ENCODE results near the gene DALRD3.

The DALRD3 gene, protein sequence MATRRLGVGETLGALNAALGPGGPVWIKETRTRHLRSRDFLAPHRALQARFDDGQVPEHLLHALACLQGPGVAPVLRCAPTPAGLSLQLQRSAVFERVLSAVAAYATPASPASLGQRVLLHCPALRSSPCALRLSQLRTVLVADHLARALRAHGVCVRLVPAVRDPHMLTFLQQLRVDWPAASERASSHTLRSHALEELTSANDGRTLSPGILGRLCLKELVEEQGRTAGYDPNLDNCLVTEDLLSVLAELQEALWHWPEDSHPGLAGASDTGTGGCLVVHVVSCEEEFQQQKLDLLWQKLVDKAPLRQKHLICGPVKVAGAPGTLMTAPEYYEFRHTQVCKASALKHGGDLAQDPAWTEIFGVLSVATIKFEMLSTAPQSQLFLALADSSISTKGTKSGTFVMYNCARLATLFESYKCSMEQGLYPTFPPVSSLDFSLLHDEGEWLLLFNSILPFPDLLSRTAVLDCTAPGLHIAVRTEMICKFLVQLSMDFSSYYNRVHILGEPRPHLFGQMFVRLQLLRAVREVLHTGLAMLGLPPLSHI

DNA sequence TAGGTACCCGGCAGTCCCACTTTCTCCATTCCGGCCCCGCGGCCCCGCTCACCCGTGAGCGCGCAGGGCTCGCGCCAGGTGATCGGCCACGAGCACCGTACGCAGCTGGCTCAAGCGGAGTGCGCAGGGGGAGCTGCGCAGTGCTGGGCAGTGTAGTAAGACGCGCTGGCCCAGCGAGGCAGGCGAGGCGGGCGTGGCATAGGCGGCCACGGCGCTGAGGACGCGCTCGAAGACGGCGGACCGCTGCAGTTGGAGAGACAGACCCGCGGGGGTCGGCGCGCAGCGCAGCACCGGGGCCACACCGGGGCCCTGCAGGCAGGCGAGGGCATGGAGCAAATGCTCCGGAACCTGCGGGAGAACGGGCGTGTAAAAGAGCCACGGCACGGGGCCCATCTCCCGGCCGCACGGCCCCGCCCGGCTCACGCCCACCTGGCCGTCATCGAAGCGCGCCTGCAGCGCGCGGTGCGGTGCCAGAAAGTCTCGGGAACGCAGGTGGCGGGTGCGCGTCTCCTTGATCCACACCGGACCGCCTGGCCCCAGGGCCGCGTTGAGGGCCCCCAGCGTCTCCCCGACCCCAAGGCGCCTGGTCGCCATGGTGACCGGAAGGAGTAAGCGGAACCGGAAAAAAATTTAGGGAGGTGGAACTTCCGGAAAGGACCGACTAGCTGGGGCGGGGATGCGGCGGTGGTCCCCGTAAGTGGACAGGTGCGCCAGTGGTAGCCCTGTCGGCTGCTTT lies at the start of gene DALRD3:
DALRD3 (minus strand) TSS at position 610 of the 736 bp plus-strand sequence; CDS start at position 594, 16 bp downstream.
- peak; percentile 81 for DNase-seq

DNA sequence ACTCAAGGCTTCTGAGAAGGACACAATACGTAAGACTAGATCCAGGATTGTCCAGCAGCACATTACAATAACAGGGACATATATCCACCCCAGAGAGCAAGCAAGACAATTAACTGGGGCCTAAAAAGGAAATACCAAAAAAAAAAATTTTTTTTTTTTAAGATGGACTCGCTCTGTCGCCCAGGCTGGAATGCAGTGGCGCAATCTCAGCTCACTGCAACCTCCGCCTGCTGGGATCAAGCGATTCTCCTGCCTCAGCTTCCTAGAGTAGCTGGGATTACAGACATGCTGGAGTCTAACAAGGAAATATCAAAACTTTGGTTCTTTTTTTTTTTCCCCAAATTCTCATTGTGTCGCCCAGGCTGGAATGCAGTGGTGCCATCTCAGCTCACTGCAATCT lies 39.6 kb upstream of the DALRD3 start:
- DNase-seq, result no peak

DNA sequence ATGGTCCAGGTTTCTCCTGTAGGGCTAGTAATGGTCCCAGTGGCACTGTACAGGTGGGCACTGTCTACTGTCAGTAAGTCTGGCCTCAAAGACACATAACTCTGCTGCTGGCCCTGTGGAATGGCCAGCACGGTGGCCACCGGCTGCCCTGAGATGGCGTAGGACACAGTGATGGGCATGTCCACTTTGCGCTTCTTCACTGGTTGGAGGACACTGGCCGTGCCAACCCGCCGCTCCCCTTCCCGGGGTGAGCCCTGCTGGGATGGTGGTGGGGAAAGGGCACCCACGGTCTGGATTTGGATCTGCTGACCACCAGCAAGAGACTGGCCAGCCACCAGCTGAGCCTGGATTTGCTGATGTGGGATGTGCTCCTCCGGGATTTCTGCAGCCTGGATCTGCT lies 38.9 kb upstream of the DALRD3 start:
- no peak for DNase-seq

DNA sequence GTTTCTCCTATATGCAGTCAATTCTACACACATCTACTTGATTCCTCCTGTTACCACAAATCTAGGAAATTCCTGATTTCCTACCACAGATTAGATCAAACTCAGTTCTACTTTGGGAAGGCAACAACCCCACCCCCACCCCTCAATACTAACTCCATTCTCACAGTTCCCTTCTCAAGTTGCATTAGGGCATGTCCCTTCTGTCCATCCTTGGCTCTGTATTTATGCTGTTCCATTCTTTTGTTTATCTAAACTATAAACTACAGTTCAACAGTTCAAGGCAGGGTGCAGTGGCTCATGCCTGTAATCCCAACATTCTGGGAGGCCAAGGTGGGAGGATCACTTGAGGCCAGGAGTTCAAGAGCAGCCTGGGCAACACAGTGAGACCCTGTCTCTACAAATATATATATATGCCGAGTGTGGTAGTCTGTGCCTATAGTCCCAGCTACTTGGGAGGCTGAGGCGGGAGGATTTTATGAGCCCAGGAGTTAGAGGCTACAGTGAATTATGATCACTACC lies 36.0 kb upstream of the DALRD3 start:
- DNase-seq, result no peak

DNA sequence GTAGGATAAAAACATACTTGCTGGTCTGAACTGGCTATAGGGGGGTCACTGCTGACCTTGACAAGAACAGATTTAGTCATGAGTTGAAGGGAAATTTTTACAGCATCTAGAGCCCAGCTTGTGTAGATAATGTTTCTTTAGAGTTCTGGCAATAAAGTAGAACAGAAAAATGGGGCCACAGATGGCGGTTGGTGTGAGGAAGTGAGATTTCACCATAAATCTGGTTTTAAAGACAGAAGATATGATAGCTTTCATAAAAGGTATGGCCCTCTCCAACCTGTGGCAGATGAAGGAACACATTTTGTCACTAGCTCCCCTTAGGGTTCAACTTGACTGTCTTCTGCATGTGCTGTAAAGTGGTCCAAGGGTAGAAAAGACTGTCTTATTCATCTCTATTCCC lies 35.2 kb upstream of the DALRD3 start:
- DNase-seq, result no peak

DNA sequence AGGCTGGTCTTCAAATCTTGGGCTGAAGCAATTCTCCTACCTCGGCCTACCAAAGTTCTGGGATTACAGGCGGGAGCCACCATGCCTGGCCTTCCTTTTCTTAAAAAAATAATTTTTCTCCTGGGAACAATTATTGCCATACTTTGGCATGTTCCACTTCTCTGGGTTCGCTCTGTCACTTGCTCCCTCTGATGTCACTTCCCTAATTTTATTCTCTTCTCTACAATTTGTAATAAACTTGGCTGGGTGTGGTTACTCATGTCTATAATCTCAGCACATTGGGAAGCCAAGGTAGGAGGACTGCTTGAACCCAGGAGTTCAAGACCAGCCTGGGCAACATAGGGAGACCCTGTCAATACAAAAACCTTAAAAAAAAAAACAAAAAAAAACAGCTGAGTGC lies 16.9 kb upstream of the DALRD3 start:
- no peak for DNase-seq

DNA sequence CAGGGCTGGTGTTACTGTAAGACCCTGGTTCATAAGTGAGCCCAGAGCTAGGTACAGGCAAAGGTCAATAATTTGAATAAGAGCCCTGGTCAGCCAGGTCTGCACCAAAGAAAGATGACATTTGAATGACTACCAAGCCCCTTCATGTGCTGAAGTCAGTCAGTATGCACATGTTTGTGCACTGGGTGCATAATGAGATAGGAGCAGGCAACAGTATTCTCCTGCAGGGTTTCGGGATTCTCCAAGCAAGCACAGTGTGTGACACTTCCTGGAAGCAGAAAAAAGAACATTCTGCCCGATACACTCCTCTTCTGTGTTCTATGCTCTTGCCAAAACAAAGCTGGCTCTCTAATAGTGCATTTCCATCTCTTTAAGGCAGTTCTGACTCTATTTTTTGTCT lies 16.3 kb upstream of the DALRD3 start:
- DNase-seq, result no peak

DNA sequence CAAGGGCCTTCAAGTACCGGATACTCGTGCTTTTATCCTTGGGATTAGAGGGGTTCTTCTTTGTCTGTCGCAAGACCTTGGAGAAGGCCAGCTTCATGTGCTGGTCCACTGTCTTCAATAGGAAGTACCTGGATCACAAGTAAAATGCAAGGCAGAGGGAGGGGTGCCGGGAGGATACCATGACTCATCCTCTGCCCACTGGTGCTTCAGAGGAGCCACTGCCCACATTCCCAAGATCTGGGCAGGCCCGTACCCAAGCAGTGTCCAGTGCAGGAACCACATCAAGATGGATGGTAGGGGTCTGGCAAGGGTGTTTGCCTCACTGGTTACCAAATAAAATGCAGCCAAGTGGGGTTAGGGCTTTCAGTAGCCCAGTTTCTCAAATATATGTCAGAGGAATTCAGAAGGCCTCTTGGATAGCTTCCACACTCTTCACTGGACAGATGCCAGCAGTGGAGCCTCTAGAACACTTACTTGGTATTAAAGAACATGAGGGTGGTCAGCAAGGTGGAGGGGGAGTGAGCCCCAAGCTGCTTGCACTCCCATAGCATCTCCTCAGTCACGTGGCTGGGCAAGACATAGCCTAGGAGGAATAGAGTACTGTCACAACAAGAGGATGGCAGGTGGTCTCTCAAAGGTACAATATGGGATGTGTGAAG lies 14.4 kb upstream of the DALRD3 start:
- DNase-seq, result no peak

DNA sequence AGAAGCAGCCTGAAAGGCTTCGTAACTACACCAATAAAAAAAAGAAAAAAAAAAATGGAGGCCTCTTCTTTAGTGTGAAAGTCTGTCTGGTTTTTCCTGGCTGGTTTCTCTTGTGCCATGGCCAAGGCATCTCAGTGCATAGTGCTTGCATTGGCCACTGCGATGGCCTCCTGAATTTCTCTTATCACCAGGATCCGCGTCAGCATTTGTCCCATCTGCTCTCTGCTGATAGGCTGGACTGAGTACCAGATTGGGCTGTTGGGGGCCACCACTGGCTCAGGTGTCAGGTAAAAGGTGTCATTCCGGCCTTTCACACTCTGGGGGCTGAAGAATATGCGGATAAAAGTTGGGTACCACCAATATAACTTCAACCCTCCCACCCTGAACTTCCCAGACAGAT lies 11.9 kb upstream of the DALRD3 start:
- DNase-seq, result no peak

DNA sequence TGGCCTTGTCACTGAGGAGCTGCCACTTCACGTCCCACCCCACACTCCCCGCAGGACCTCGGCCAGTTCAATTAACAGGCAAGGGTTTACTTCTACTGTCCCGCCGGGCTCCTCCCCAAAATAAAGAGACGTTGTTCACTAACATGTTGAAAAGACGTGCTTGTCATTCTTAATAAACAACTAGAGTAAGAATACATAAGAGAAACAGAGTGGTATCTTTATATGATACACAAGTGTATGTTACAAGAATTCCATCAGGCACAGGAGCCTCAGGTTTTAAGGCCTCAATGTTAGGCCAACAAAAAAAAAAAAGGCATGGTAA lies 11.1 kb upstream of the DALRD3 start:
- DNase-seq, result no peak

DNA sequence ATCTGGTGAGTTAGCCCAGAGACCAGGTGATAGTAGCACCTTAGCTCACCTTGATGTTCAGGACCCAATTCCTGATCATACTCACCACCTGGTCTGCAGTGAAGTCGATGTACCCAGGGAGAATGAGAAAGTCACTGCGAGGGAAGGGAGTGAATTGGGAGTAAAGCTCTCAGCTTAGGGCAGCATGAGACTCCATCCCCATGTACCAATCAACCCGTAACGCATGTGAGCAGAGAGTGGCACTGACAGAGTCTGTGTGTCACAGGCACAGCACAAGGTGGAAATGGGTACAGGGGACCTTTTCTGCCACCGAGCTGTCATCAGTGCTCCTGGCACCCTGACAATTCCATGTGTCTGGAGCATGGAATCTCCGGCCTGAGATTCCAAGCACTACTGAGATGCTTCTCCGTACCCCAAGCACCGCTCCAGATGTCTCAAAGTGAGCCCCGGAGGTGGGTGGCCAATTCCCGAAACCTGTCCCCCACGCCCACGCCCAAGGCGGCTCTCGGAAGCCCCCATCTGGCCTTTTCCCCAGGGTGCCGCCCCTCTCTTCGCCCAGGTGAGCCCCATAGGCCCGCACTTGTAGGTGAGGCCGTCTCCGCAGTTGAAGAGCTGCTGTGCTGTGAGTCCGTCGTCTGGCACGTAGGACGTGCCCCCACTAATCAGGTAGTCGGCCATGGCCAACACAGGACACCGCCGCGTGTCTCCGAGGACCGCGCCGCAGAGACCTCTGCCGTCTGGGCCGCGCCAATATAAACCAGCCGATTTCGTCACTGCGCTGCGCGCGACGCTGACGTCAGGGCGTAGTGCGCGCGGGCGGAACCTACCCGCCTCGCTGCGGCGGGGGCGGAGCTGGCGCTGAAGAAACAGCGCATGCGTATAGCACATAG lies 10.5 kb upstream of the DALRD3 start, which contains the start of gene IMPDH2:
IMPDH2 (minus strand) TSS at position 726 of the 890 bp plus-strand sequence; CDS start at position 678, 48 bp downstream.
- peak; percentile 98 for DNase-seq

DNA sequence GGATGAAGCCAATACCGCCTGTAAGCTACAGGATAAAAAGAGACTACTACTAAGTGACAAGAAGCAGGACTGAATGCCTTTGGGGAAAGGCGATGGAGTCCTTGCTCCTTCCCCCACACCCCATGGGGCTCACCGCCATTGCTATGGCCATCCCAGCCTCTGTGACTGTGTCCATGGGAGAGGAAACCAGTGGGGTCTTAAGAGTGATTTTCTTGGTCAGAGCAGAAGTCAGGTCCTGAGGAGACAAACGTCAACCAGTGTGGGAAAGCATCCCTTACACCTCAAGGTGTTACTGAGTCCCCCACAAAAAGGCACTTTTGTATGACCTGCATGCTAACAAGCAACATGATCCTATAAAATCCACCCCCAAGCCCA lies 9.9 kb upstream of the DALRD3 start:
- peak; percentile 5 for DNase-seq

DNA sequence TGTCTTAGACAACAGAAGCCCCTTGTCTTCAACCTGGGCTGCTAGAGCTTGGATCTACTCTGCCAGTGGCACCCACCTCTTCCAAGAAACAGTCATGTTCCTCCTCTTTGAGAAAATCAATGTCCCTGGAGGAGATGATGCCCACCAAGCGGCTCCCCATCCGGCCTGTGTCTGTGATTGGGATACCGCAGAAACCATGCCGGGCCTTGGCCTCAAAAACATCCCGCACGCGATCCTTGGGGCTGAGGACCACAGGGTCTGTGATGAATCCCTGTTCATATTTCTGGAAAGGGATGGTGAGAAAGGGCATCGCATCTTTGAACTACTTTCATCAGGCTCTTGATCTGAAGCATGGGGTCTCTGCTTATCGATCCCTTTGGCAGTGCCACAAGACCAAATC lies 9.3 kb upstream of the DALRD3 start:
- DNase-seq, result no peak

DNA sequence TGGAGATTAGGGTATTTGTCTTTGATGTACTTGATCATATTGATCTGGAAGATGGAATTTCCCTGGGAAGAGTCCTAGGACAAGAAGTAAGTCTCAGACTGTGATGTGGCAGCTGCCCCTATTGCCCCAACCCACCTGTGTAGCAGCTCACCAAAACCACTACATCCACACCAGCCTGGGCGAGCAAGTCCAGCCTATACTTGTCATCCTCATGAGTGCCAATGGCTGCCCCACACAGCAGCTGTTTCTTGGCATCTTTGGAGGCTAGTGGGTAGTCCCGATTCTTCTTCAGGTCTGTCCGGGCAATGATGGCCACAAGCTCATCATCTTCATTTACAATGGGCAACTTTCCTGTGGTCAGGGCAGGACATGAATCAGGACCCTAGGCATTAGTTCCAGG lies 8.2 kb upstream of the DALRD3 start:
- no peak for DNase-seq

DNA sequence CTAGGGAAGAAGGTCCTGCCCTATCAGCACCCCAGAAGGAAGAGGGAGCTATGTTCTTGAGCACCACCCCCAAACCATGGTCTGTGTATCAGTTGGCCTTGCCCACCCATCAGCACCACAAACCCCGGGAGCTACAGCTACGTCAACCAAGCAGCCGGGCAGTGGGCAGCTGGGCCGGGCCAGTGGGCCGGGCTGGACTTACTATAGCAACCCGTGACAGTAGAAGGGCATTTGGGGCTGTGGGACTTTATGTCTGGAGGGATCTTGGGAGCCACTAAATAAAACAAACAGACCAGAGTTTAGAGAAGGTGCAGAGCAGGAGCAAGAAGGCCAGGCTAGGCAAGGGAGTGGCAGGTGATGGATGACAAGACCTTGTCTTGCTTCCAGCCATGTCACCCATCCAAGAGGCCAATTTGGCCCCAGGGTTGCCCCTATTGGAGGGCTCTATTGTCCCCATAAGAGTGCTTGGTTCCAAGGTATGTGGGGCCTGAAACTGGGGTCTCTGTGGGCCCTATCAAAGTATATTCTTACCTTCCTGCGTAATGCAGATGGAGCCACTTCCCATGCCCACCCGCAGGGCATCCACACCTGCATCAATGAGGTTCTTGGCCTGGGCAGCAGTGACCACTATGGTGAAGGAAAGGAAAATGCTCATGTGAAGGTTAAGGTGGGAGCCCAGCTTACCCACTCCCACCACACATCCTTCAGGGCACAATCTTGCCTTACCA lies 7.6 kb upstream of the DALRD3 start:
- no peak for DNase-seq

DNA sequence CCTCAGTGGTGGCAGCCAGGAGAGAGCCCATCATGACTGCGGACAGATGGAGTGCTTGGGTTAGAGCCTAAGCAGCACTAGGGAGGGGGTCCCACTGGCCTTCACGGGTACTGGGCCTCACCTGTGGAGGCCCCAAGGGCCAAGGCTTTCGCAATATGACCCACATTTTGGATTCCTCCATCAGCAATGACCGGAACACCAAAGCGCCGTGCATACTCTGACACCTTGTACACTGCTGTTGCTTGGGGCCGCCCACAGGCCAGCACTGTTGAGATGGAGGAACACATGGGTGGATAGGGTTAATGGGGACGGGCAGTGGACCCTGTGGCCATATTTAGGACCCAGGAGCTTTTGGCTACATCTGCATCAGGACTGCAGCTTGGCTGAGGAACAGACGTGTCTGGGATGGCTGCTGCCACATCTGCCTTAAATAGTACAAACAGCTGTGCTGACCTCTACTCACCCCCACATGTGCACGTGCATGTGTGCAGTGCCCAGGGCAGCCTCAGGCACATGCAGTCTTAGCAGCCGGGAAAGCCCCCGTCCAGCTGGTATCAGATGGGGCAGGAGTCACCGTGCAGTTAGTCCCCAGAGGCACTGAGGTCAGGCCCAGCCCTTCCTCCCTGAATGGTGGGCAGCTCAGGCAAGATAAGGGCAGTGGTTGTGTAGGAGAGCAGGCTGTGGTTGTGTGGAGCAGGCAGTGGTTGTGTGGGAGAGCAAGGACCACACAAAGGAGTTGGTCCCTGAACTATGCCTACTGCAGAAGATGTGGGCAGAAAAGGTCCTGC lies 6.8 kb upstream of the DALRD3 start:
- DNase-seq, result no peak

DNA sequence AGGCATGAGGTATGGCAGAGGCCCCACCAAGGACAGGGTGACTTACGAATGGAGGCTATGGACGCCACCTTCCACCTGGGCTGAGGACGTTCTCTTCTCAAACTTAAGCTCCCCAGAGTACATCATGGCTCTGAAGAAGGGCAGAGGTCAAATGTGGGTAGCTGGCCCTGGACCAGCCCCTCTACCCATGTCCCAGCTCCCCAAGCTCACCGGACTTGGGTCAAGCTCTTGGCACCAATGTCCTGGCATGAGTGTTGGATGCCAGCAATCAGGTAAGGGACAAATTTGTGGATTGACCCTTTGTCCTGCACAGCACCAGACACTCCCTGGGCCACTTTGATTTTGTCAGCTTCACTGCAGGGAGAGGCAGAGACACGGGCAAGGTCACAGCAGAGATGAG lies 6.1 kb upstream of the DALRD3 start:
- DNase-seq, result no peak

DNA sequence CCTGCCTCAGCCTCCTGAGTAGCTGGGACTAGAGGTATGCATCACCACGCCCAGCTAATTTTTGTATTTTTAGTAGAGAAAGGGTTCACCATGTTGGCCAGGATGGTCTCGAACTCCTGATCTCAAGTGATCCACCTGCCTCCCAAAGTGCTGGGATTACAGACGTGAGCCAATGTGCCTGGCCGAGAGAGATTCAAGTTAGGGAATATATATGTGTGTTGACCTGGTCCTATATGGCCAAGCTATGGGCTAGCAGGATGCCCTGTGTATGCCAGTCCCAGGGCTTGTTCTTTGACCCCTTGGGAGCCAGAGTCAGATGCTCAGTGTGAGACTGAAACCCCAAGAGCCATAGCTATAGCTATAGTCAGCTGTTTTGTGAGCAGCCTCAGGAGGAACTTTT lies 5.4 kb upstream of the DALRD3 start:
- DNase-seq, result no peak

DNA sequence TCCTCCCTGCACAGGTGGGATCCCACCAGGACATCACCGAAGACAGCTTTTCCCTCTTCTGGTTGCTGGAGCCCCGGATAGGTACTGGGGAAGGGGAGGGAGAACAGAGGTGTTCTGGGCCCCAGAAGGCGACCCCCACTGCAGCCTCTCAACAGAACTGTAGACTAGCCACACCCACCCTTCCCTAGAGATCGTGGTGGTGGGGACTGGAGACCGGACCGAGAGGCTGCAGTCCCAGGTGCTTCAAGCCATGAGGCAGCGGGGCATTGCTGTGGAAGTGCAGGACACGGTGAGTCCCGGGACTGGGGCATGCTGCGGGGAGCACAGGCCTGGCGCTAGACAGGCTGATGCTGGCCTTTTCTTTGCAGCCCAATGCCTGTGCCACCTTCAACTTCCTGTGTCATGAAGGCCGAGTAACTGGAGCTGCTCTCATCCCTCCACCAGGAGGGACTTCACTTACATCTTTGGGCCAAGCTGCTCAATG lies 4.3 kb upstream of the DALRD3 start:
- peak; percentile 24 for DNase-seq

Data from eye (tissue), 1 donor.